ENCODE measurements around the gene COQ6.
"Not testable (repeated sequence)": the region's sequence is repeated elsewhere in the genome, so short reads cannot be mapped to it uniquely, and the experiment has no call there.

Gene COQ6

DNA sequence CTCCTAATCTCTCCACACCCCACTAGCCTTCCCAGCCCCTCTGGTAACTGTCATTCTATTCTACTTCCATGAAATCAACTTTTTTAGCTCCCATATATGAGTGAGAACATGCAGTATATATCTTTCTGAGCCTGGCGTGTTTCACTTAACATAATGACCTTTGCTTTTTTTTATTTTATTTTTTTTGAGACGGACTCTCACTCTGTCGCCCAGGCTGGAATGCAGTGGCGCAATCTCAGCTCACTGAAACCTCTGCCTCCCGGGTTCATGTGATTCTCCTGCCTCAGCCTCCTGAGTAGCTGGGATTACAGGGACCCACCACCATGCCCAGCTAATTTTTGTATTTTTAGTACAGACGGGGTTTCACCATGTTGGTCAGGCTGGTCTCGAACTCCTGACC lies 38.6 kb downstream of the COQ6 start:
- not testable (repeated sequence) for DNase-seq

DNA sequence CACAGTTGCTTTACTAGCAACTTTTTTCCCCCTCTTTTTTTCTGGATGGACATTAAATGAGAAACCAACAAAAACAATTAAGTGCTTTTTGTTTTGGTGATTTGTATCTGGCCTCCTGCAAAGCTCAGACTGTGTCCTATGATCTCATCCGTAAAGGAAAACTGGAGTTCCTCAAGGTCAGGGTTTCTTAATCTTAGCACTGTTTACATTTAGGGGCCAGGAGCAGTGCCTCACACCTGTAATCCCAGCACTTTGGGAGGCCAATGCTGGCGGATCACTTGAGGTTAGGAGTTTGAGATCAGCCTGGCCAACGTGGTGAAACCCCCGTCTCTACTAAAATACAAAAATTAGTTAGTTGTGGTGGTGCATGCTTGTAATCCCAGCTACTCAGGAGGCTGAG lies 41.0 kb downstream of the COQ6 start:
- DNase-seq = no peak

DNA sequence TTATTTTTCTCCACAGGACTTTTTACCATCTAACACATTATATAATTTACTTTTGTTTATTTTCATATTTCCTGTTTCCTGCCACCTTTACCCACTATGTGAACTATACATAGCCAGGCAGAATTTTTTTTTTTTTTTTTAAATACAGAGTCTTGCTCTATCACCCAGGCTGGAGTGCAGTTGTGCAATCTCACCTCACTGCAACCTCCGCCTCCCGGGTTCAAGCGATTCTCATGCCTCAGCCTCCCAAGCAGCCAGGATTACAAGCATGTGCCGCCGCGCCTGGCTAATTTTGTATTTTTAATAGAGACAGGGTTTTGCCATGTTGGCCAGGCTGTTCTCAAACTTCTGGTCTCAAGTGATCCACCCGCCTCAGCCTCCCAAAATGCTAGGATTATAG lies 44.8 kb downstream of the COQ6 start:
- not testable (repeated sequence) for DNase-seq

DNA sequence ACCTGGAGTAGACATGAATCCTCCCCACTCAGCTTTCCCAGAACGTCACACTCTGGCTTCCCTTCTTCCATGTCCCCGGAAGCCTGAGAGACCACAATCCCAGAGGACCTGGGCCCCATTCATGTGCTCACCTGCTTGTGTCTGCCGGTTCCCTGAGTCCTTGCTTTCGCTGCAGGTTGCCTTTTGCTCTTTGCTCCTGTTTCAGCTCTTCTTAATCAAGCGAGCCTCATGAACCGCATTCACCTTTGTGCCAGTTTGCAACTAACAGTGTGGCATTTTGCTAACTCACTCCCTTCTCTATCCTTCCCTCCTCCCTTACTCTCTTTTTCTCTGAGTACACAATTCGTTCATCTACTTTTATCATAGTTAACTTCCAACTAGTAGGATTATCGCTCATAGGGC lies 45.9 kb downstream of the COQ6 start:
- DNase-seq = no peak

DNA sequence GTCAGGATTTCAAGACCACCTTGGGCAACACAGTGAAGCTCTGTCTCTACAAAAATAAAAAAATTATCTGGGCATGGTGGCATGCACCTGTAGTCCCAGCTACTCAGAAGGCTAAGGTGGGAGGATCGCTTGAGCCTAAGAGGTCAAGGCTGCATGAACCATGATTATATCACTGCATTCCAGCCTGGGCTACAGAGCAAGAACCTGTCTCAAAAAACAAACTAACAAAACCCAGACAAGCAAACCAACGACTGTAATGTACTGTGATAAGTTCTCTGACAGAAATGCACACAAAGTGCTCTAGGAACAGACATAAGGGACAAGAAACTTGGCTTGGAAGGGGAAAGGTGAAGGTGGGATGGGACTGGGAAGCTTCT lies 46.6 kb downstream of the COQ6 start:
- no peak for DNase-seq

DNA sequence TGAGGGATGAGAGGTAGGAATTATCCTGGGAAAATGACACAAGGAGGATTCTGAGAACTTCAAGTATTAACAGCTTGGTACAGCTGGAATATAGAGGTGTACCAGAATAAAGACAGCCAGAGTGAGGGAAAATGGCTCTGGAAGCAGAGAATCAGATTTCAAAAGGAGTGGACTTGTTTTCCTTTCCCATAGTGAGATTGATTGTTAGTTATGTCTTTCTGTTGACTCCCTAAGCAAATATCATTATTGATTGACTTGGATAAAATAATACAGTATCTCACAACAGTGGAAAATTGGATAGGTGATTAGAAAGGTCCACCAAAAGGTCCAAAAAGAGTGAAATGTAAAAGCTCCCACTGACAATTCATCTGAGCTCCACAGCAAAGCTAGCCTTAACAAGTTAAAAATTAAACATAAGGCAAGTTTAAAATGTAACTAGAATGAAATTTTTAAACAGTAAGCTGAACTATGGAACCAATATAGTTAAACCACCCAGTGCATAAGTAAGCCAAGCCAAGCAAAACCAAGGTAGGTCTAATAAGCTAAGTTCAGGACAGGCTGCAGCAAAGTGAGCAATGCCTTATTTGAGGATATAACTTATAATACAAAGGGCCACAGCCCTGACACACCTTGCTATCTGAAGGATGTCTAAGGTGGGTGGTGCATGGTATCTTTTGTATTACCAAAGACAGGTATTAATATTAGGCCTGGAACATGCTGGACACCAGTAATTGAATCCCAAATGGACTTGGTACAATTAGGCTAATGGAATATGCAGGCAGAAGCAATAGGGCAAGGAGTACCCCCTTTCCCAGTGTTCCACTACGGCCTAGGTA lies 47.2 kb downstream of the COQ6 start:
- no peak for DNase-seq

DNA sequence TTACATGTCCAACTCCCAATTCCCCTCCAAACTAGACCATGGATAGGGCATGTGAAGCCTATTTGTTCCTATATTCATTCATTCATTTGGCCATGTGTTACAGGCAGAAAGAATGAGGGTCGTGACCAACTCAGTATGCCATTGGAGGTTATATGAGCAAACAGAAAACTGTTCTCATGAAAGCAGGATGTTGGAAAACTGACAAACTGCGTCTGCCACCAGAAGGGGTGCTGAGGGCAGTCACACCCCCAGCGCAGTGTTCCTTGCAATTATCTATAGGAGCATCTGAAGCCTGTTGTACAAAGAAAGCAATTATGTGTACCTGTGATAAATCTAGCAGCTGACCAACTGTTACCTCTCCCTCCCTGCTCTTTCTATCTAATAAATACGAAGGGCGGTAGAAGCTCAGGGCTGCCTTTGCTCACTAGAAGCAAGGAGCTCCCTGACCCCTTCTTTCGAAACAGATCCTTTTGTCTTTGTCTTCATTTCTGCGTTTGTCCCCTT lies 47.9 kb downstream of the COQ6 start:
- no peak for DNase-seq

DNA sequence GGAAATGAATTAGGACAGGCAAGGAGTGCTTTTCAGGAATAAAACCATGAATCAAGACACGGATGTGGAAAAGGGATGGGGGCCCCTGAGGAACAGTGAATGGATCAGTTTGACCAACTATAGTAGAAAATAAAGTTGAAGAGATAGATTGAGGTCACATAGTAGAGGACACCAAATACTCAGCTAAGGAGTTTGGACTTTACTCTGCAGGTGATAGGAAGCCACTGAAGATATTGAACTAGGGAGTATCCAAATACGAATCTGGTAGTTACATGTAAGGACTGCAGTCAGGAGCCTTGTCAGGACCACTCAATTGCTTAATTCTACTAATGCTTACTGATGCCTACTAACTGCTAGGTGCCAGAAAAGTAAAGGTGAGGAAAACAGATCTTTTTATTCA lies 48.6 kb downstream of the COQ6 start:
- DNase-seq = no peak

DNA sequence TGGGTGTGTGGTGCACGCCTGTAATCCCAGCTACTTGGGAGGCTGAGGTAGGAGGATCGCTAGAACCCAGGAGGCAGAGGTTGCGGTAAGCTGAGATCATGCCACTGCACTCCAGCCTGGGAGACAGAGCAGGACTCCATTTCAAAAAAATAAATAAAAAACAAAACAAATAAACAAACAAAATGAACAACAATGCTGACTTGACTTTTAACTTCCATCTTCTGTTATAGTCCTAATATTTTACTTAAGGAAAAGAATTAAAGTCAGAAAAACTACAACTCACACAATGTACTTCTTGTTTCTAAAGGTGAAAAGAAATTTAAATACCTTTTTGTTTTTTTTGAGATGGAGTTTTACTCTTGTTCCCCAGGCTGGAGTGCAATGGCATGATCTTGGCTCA lies 55.6 kb downstream of the COQ6 start:
- not testable (repeated sequence) for DNase-seq

DNA sequence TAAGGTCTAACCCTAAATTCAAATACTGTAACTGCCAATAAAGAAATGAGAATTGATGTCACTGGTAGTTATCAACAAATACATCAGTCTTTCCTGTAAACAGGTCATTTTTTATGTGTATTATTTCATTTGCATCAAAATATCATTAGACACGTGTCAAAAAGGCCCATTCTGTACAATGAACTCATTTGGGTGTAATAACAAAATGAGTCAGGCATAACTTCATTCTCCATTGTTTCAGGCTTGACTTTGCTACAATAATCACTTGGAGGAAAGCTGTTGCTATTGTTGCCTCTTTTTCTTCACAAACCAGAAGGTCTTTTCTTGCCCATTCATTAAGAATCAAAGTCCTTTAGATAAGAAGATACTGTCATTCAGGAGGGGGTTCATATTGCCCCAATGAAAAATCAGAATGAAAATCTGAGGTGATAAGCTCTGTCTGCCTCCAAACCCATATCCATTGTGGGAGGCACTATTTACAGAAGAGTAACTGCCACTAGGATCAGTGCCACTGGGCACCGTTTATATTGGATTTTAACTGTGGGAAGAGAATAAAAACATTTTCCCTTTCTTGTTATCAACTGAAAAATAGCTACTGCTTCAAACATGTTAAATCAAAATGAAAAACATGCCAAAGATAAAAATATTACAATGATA lies 58.9 kb downstream of the COQ6 start:
- no peak for DNase-seq
